K562 (cell line): ENCODE data around the gene ACTR1B.

Source experiments
- FOXJ2 ChIP-seq: fragments of 200-800 bp; sonication (Bioruptor generic); IDR thresholded peaks from 2 replicates; pipeline ENCODE4 v1.6.1; 2016; ENCODE audit warnings: missing genetic modification characterization, missing compliant biosample characterization
- GATAD2B ChIP-seq: fragments of 450-650 bp; IDR thresholded peaks from 2 replicates; pipeline ENCODE4 v1.6.1; 2017; ENCODE audit warnings: mild to moderate bottlenecking, borderline replicate concordance
- NONO ChIP-seq, 2 experiments: fragments of 200-400 bp in 1 of 2; fragments of 450-650 bp in 1 of 2; formaldehyde crosslinking in 1 of 2; IDR thresholded peaks; 2 replicates each; pipeline ENCODE4 v1.6.1; 2017; ENCODE audit warnings: low read depth in 2 of 2, mild to moderate bottlenecking in 2 of 2, moderate library complexity in 2 of 2, low read length in 1 of 2
- NR2F6 ChIP-seq: fragments of 450-650 bp; formaldehyde crosslinking; IDR thresholded peaks from 2 replicates; pipeline ENCODE4 v1.4.0; 2020; ENCODE audit warnings: mild to moderate bottlenecking
- POLR2A ChIP-seq: fragments of 450-650 bp; conservative IDR thresholded peaks from 2 replicates; pipeline ENCODE4 v1.6.1; 2016
- POLR2AphosphoS5 ChIP-seq: IDR thresholded peaks from 2 replicates; pipeline ENCODE4 v1.6.1; 2011; ENCODE audit warnings: mild to moderate bottlenecking, low read depth, low read length, moderate library complexity; ENCODE audit not compliant: control insufficient read depth, insufficient read depth
- SMARCB1 ChIP-seq: IDR thresholded peaks from 2 replicates; pipeline ENCODE4 v1.6.1; 2011; ENCODE audit warnings: improper control_type of control experiment, low read depth; ENCODE audit not compliant: insufficient read length
- SP2 ChIP-seq: IDR thresholded peaks from 2 replicates; pipeline ENCODE4 v1.6.1; 2011; ENCODE audit warnings: mild to moderate bottlenecking, low read depth, low read length, moderate library complexity; ENCODE audit not compliant: poor library complexity, severe bottlenecking; ENCODE audit errors: extremely low read depth
- TEAD1 ChIP-seq, 2 experiments: fragments of 450-650 bp in 1 of 2; sonication (generic) in 1 of 2; formaldehyde crosslinking; IDR thresholded peaks; 2 replicates each; pipeline versions ENCODE4 v1.4.0 to v1.8.0; 2020 to 2022; ENCODE audit warnings: mild to moderate bottlenecking in 2 of 2, missing genetic modification reagents in 1 of 2
- TF ChIP-seq, protein P1 (sequence below): sonication (generic); formaldehyde crosslinking; IDR thresholded peaks from 2 replicates; pipeline ENCODE4 v1.4.0; 2020; ENCODE audit warnings: mild to moderate bottlenecking, missing genetic modification reagents
- TF ChIP-seq, protein P2 (sequence below), 3 experiments: IDR thresholded peaks in 2 of 3; conservative IDR thresholded peaks in 1 of 3; 2 replicates each; pipeline ENCODE4 v1.5.1; 2011 to 2012; ENCODE audit warnings: low read length in 3 of 3, mild to moderate bottlenecking in 3 of 3, control low read depth in 2 of 3, improper control_type of control experiment in 1 of 3, inconsistent platforms in 1 of 3, low read depth in 1 of 3, mixed read lengths in 1 of 3, moderate library complexity in 1 of 3; ENCODE audit not compliant: insufficient read depth in 2 of 3

DNA sequence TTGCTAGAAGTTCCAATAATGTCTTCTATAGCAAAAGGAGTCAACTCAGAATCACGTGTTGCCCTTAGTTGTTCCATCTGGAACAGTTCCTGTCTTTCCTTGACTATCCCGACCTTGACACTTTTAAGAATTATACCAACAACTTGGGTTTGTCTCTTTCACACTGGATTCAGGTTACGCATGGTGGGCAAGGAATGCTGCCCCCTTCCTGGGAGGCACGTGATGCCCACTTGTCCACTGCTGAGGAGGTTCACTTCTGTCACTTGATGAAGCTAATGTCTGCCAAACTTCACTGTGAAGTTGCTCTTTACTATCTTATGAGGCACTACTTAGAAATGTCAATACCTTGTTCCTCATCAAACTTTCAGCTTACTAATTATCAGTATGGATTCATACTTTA lies 12.7 kb downstream of the ACTR1B start:
- no peak for TF ChIP-seq POLR2AphosphoS5
- TF ChIP-seq NONO (IDR thresholded peaks at IDR 0.05; ENCODE audit: low read depth in 2 of 2, low read length in 1 of 2), result no peak
- no peak for TF ChIP-seq POLR2A
- no peak for TF ChIP-seq NR2F6 (CRISPR knock-in tag)
- TF ChIP-seq GATAD2B, result no peak
- TF ChIP-seq SMARCB1, result no peak
- TF ChIP-seq SP2, result no peak
- TF ChIP-seq, protein P1, sequence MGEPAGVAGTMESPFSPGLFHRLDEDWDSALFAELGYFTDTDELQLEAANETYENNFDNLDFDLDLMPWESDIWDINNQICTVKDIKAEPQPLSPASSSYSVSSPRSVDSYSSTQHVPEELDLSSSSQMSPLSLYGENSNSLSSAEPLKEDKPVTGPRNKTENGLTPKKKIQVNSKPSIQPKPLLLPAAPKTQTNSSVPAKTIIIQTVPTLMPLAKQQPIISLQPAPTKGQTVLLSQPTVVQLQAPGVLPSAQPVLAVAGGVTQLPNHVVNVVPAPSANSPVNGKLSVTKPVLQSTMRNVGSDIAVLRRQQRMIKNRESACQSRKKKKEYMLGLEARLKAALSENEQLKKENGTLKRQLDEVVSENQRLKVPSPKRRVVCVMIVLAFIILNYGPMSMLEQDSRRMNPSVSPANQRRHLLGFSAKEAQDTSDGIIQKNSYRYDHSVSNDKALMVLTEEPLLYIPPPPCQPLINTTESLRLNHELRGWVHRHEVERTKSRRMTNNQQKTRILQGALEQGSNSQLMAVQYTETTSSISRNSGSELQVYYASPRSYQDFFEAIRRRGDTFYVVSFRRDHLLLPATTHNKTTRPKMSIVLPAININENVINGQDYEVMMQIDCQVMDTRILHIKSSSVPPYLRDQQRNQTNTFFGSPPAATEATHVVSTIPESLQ, result no peak
- TF ChIP-seq FOXJ2, result no peak
- TF ChIP-seq, protein P2, sequence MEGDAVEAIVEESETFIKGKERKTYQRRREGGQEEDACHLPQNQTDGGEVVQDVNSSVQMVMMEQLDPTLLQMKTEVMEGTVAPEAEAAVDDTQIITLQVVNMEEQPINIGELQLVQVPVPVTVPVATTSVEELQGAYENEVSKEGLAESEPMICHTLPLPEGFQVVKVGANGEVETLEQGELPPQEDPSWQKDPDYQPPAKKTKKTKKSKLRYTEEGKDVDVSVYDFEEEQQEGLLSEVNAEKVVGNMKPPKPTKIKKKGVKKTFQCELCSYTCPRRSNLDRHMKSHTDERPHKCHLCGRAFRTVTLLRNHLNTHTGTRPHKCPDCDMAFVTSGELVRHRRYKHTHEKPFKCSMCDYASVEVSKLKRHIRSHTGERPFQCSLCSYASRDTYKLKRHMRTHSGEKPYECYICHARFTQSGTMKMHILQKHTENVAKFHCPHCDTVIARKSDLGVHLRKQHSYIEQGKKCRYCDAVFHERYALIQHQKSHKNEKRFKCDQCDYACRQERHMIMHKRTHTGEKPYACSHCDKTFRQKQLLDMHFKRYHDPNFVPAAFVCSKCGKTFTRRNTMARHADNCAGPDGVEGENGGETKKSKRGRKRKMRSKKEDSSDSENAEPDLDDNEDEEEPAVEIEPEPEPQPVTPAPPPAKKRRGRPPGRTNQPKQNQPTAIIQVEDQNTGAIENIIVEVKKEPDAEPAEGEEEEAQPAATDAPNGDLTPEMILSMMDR (IDR thresholded peaks at IDR 0.05 in 2 of 3, conservative IDR thresholded peaks at IDR 0.05 in 1 of 3; ENCODE audit: insufficient read depth in 2 of 3, low read depth in 1 of 3, low read length in 3 of 3), result no peak
- TF ChIP-seq TEAD1 (CRISPR knock-in tag; IDR thresholded peaks at IDR 0.05), result no peak
